WTC11 (cell line): ENCODE data around the gene MGAT5B. TPM values are rescaled to one million over a fixed set of nuclear protein-coding genes. Genes with fewer than 3 reads are reported as not detected.

Experiments
- ATAC-seq: fragments of 200-7000 bp; cut with Tn5 transposase; 2 replicates; pipeline ENCODE4 v1.10.0; 2021; ENCODE audit warnings: mild to moderate bottlenecking, moderate library complexity
- CTCF ChIA-PET: fragments of 300-600 bp; sonication (Branson Sonifier 250); formaldehyde crosslinking; loops from one replicate; lab custom pipeline; 2021; ENCODE audit warnings: antibody characterized with exemption; lab: Charles Lee
- POLR2A ChIA-PET: fragments of 350-600 bp; sonication (Branson Sonifier 250); formaldehyde crosslinking; loops from one replicate; lab custom pipeline; 2021; ENCODE audit warnings: antibody characterized with exemption; lab: Charles Lee
- DNase-seq: peaks from one replicate; pipeline ENCODE4 v3.0.0; 2021; ENCODE audit warnings: low spot score
- H3K27ac Mint-ChIP-seq: 2 replicates; pipeline ENCODE4 v1.8.0; 2021; ENCODE audit warnings: mixed read lengths
- H3K27me3 Mint-ChIP-seq: 2 replicates; pipeline ENCODE4 v1.8.0; 2021; ENCODE audit warnings: low read depth, mild to moderate bottlenecking, moderate library complexity, mixed read lengths
- H3K36me3 Mint-ChIP-seq: 2 replicates; pipeline ENCODE4 v1.8.0; 2021; ENCODE audit warnings: mixed read lengths
- H3K4me1 Mint-ChIP-seq: 2 replicates; pipeline ENCODE4 v1.8.0; 2022; ENCODE audit warnings: mixed read lengths
- H3K4me3 Mint-ChIP-seq: 2 replicates; pipeline ENCODE4 v1.8.0; 2021; ENCODE audit warnings: mild to moderate bottlenecking, moderate library complexity, mixed read lengths
- H3K9me3 Mint-ChIP-seq: 2 replicates; pipeline ENCODE4 v1.8.0; 2021; ENCODE audit warnings: mixed read lengths
- ATF3 ChIP-seq: sonication (generic); formaldehyde crosslinking; conservative IDR thresholded peaks from 2 replicates; pipeline ENCODE4 v1.8.1; 2022; ENCODE audit warnings: mild to moderate bottlenecking, missing genetic modification reagents
- IRF1 ChIP-seq: sonication (generic); formaldehyde crosslinking; IDR thresholded peaks from 2 replicates; pipeline ENCODE4 v1.8.0; 2023; ENCODE audit warnings: missing genetic modification reagents
- MYBL2 ChIP-seq: sonication (generic); formaldehyde crosslinking; IDR thresholded peaks from 2 replicates; pipeline ENCODE4 v1.8.1; 2023; ENCODE audit warnings: mild to moderate bottlenecking, moderate library complexity, missing genetic modification reagents
- NR2C2 ChIP-seq: sonication (generic); formaldehyde crosslinking; IDR thresholded peaks from 2 replicates; pipeline ENCODE4 v1.8.0; 2022; ENCODE audit warnings: mild to moderate bottlenecking, missing genetic modification reagents
- ZNF232 ChIP-seq: sonication (generic); formaldehyde crosslinking; IDR thresholded peaks from 2 replicates; pipeline ENCODE4 v1.8.0; 2022; ENCODE audit warnings: mild to moderate bottlenecking, missing genetic modification reagents
- ZNF263 ChIP-seq: sonication (generic); formaldehyde crosslinking; IDR thresholded peaks from 2 replicates; pipeline ENCODE4 v1.8.1; 2022; ENCODE audit warnings: low read depth, mild to moderate bottlenecking, moderate library complexity, missing genetic modification reagents
- ZSCAN18 ChIP-seq: fragments of 250-450 bp; sonication (Bioruptor Pico); IDR thresholded peaks from 2 replicates; pipeline ENCODE4 v2.1.2; 2022; ENCODE audit warnings: mild to moderate bottlenecking, moderate library complexity
- total RNA-seq: library from RNA; stranded (reverse); gene quantifications from 3 replicates; pipeline ENCODE4 v1.2.3, GENCODE V29; 2021
- TF ChIP-seq, protein P1 (sequence below): sonication (generic); formaldehyde crosslinking; IDR thresholded peaks from 2 replicates; pipeline ENCODE4 v1.8.1; 2023; ENCODE audit warnings: mild to moderate bottlenecking, missing genetic modification reagents
- TF ChIP-seq, protein P2 (sequence below): sonication (generic); formaldehyde crosslinking; IDR thresholded peaks from 2 replicates; pipeline ENCODE4 v1.8.1; 2023; ENCODE audit warnings: mild to moderate bottlenecking, missing genetic modification reagents, moderate library complexity
- TF ChIP-seq, protein P3 (sequence below): sonication (generic); formaldehyde crosslinking; IDR thresholded peaks from 2 replicates; pipeline ENCODE4 v1.8.0; 2022; ENCODE audit warnings: mild to moderate bottlenecking, missing genetic modification reagents
- TF ChIP-seq, protein P4 (sequence below): fragments of 250-450 bp; sonication (Bioruptor Pico); IDR thresholded peaks from 2 replicates; pipeline ENCODE4 v1.9.0; 2021; ENCODE audit warnings: mild to moderate bottlenecking
- TF ChIP-seq, protein P5 (sequence below): fragments of 250-450 bp; sonication (Bioruptor Pico); IDR thresholded peaks from 2 replicates; pipeline ENCODE4 v1.9.0; 2021; ENCODE audit warnings: mild to moderate bottlenecking, borderline replicate concordance
- TF ChIP-seq, protein P6 (sequence below): sonication (generic); formaldehyde crosslinking; IDR thresholded peaks from 2 replicates; pipeline ENCODE4 v1.8.1; 2022; ENCODE audit warnings: mild to moderate bottlenecking, missing genetic modification reagents, moderate library complexity, borderline replicate concordance
- TF ChIP-seq, protein P7 (sequence below): sonication (generic); formaldehyde crosslinking; IDR thresholded peaks from 2 replicates; pipeline ENCODE4 v1.8.0; 2022; ENCODE audit warnings: mild to moderate bottlenecking, missing genetic modification reagents

Gene MGAT5B
- total RNA-seq, 1 experiment from 2014 or later = 11.6 TPM

DNA sequence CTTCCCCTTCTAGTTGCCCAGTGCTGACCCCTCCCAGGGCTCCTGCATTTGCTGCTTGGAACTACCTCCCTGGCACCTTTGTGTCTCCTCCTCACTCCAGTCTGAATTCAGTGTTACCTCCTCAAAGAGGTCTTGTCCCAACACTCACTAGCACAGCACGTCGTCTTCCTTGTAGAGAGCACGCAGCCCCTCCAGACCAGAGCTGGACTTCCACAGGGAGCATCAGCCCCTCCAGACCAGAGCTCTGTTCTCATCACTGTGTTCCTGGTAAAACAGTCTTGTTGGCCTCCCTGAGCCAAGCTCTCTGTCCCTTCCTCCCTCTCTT lies 27.8 kb upstream of the MGAT5B start:
- no peak overlapping the region for H3K27ac Mint-ChIP-seq
- TF ChIP-seq, protein P1, sequence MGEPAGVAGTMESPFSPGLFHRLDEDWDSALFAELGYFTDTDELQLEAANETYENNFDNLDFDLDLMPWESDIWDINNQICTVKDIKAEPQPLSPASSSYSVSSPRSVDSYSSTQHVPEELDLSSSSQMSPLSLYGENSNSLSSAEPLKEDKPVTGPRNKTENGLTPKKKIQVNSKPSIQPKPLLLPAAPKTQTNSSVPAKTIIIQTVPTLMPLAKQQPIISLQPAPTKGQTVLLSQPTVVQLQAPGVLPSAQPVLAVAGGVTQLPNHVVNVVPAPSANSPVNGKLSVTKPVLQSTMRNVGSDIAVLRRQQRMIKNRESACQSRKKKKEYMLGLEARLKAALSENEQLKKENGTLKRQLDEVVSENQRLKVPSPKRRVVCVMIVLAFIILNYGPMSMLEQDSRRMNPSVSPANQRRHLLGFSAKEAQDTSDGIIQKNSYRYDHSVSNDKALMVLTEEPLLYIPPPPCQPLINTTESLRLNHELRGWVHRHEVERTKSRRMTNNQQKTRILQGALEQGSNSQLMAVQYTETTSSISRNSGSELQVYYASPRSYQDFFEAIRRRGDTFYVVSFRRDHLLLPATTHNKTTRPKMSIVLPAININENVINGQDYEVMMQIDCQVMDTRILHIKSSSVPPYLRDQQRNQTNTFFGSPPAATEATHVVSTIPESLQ (CRISPR knock-in tag) = no peak
- TF ChIP-seq, protein P2, sequence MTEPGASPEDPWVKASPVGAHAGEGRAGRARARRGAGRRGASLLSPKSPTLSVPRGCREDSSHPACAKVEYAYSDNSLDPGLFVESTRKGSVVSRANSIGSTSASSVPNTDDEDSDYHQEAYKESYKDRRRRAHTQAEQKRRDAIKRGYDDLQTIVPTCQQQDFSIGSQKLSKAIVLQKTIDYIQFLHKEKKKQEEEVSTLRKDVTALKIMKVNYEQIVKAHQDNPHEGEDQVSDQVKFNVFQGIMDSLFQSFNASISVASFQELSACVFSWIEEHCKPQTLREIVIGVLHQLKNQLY = no peak
- TF ChIP-seq, protein P3, sequence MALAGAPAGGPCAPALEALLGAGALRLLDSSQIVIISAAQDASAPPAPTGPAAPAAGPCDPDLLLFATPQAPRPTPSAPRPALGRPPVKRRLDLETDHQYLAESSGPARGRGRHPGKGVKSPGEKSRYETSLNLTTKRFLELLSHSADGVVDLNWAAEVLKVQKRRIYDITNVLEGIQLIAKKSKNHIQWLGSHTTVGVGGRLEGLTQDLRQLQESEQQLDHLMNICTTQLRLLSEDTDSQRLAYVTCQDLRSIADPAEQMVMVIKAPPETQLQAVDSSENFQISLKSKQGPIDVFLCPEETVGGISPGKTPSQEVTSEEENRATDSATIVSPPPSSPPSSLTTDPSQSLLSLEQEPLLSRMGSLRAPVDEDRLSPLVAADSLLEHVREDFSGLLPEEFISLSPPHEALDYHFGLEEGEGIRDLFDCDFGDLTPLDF (CRISPR knock-in tag) = no peak
- TF ChIP-seq IRF1 (CRISPR knock-in tag) (no peak), ZNF263 (CRISPR knock-in tag) (no peak), ZSCAN18 (CRISPR knock-in tag) (no peak), MYBL2 (CRISPR knock-in tag) (no peak), NR2C2 (no peak), ATF3 (CRISPR knock-in tag) (no peak), ZNF232 (CRISPR knock-in tag) (no peak)
- TF ChIP-seq, protein P4, sequence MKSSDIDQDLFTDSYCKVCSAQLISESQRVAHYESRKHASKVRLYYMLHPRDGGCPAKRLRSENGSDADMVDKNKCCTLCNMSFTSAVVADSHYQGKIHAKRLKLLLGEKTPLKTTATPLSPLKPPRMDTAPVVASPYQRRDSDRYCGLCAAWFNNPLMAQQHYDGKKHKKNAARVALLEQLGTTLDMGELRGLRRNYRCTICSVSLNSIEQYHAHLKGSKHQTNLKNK (CRISPR knock-in tag) = no peak
- TF ChIP-seq, protein P5, sequence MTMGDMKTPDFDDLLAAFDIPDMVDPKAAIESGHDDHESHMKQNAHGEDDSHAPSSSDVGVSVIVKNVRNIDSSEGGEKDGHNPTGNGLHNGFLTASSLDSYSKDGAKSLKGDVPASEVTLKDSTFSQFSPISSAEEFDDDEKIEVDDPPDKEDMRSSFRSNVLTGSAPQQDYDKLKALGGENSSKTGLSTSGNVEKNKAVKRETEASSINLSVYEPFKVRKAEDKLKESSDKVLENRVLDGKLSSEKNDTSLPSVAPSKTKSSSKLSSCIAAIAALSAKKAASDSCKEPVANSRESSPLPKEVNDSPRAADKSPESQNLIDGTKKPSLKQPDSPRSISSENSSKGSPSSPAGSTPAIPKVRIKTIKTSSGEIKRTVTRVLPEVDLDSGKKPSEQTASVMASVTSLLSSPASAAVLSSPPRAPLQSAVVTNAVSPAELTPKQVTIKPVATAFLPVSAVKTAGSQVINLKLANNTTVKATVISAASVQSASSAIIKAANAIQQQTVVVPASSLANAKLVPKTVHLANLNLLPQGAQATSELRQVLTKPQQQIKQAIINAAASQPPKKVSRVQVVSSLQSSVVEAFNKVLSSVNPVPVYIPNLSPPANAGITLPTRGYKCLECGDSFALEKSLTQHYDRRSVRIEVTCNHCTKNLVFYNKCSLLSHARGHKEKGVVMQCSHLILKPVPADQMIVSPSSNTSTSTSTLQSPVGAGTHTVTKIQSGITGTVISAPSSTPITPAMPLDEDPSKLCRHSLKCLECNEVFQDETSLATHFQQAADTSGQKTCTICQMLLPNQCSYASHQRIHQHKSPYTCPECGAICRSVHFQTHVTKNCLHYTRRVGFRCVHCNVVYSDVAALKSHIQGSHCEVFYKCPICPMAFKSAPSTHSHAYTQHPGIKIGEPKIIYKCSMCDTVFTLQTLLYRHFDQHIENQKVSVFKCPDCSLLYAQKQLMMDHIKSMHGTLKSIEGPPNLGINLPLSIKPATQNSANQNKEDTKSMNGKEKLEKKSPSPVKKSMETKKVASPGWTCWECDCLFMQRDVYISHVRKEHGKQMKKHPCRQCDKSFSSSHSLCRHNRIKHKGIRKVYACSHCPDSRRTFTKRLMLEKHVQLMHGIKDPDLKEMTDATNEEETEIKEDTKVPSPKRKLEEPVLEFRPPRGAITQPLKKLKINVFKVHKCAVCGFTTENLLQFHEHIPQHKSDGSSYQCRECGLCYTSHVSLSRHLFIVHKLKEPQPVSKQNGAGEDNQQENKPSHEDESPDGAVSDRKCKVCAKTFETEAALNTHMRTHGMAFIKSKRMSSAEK (CRISPR knock-in tag) = no peak
- TF ChIP-seq, protein P6, sequence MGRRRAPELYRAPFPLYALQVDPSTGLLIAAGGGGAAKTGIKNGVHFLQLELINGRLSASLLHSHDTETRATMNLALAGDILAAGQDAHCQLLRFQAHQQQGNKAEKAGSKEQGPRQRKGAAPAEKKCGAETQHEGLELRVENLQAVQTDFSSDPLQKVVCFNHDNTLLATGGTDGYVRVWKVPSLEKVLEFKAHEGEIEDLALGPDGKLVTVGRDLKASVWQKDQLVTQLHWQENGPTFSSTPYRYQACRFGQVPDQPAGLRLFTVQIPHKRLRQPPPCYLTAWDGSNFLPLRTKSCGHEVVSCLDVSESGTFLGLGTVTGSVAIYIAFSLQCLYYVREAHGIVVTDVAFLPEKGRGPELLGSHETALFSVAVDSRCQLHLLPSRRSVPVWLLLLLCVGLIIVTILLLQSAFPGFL (CRISPR knock-in tag) = no peak
- TF ChIP-seq, protein P7, sequence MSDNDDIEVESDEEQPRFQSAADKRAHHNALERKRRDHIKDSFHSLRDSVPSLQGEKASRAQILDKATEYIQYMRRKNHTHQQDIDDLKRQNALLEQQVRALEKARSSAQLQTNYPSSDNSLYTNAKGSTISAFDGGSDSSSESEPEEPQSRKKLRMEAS = no peak
- DNase-seq = no peak
- H3K27me3 Mint-ChIP-seq = peaks cover 33% of the 10 kb centered on the region
- no peaks in the 10 kb centered on the region for H3K9me3 Mint-ChIP-seq
- ChIA-PET CTCF (interaction anchor here (1.0 to 2.5 kb wide), 3 partner anchors 28 to 248 kb away, joined by 4 to 7 read pairs (median 5); partner anchors contain the start of gene MGAT5B), POLR2A (interaction anchor here (0.6 kb wide), 1 partner anchor 294 kb away, joined by 5 read pairs; no protein-coding TSS in a partner anchor)
- peak overlapping the region; percentile 56 for H3K4me3 Mint-ChIP-seq
- H3K4me1 Mint-ChIP-seq = peaks cover 51% of the 10 kb centered on the region
- ATAC-seq = no peak
- no peaks in the 10 kb centered on the region for H3K36me3 Mint-ChIP-seq
